NB4 (cell line): ENCODE data around the gene ADAMTS6.

ENCODE experiments used
- CTCF ChIP-seq: IDR thresholded peaks from one replicate; pipeline ENCODE4 v1.5.1; 2012; ENCODE audit warnings: low read depth, low read length
- MAX ChIP-seq: IDR thresholded peaks from 2 replicates; pipeline ENCODE4 v1.6.1; 2011; ENCODE audit warnings: low read depth, low read length
- POLR2A ChIP-seq: IDR thresholded peaks from 2 replicates; pipeline ENCODE4 v1.6.1; 2011; ENCODE audit warnings: mild to moderate bottlenecking; ENCODE audit not compliant: insufficient read length; ENCODE audit errors: extremely low read depth

- no peak for TF ChIP-seq CTCF
- TF ChIP-seq MAX = no peak
- no peak for TF ChIP-seq POLR2A
These were observed 115.1 kb downstream of the ADAMTS6 start for GRCh38 chr5:65366655-65367054.
